Measurements from ENCODE around the gene ABLIM1.
"Not testable (repeated sequence)": the region's sequence is repeated elsewhere in the genome, so short reads cannot be mapped to it uniquely, and the experiment has no call there.

The ABLIM1 gene

GRCh38 chr10:114658175-114658574, at the start of gene ABLIM1:
Gene ABLIM1, minus strand, starts transcription at chr10:114658275. Its CDS starts 75 bp downstream, at chr10:114658200.
- no peak for DNase-seq

- DNase-seq = no peak
Measured at GRCh38 chr10:114706458-114707055, 48.5 kb upstream of the ABLIM1 start.

- no peak for DNase-seq
Measured at GRCh38 chr10:114704679-114705078, 46.6 kb upstream of the ABLIM1 start.

- DNase-seq = peak; percentile 30
Measured at GRCh38 chr10:114703377-114704107, 45.5 kb upstream of the ABLIM1 start.

- no peak for DNase-seq
Measured at GRCh38 chr10:114698271-114699061, 40.4 kb upstream of the ABLIM1 start.

GRCh38 chr10:114697061-114697598, 39.1 kb upstream of the ABLIM1 start:
- no peak for DNase-seq

GRCh38 chr10:114696301-114696700, 38.2 kb upstream of the ABLIM1 start:
- not testable (repeated sequence) for DNase-seq

GRCh38 chr10:114694752-114695151, 36.7 kb upstream of the ABLIM1 start:
- DNase-seq = peak; percentile 30

- DNase-seq = peak; percentile 8
Measured at GRCh38 chr10:114694062-114694461, 36.0 kb upstream of the ABLIM1 start.

GRCh38 chr10:114691442-114691941, 33.4 kb upstream of the ABLIM1 start:
- no peak for DNase-seq

- no peak for DNase-seq
Measured at GRCh38 chr10:114688786-114689185, 30.7 kb upstream of the ABLIM1 start.

- no peak for DNase-seq
Measured at GRCh38 chr10:114687459-114687858, 29.4 kb upstream of the ABLIM1 start.

- no peak for DNase-seq
Measured at GRCh38 chr10:114686013-114686412, 27.9 kb upstream of the ABLIM1 start.

GRCh38 chr10:114685456-114685855, 27.4 kb upstream of the ABLIM1 start:
- DNase-seq = no peak

- no peak for DNase-seq
Measured at GRCh38 chr10:114684822-114685209, 26.7 kb upstream of the ABLIM1 start.

- DNase-seq = no peak
Measured at GRCh38 chr10:114684084-114684821, 26.2 kb upstream of the ABLIM1 start.

GRCh38 chr10:114683593-114683992, 25.5 kb upstream of the ABLIM1 start:
- no peak for DNase-seq

- no peak for DNase-seq
Measured at GRCh38 chr10:114683162-114683561, 25.1 kb upstream of the ABLIM1 start.

GRCh38 chr10:114682532-114682931, 24.5 kb upstream of the ABLIM1 start:
- DNase-seq = no peak

GRCh38 chr10:114682121-114682520, 24.0 kb upstream of the ABLIM1 start:
- DNase-seq = no peak

- no peak for DNase-seq
Measured at GRCh38 chr10:114681542-114681941, 23.5 kb upstream of the ABLIM1 start.

GRCh38 chr10:114680543-114681117, 22.6 kb upstream of the ABLIM1 start:
- no peak for DNase-seq
